ENCODE measurements around the gene STYX. TPM values are rescaled to one million over a fixed set of nuclear protein-coding genes. Genes with fewer than 3 reads are reported as not detected.
"Not testable (repeated sequence)": the region's sequence is repeated elsewhere in the genome, so short reads cannot be mapped to it uniquely, and the experiment has no call there.

STYX gene
- total RNA-seq, 1 experiment from 2014 or later: 14.1 TPM

DNA sequence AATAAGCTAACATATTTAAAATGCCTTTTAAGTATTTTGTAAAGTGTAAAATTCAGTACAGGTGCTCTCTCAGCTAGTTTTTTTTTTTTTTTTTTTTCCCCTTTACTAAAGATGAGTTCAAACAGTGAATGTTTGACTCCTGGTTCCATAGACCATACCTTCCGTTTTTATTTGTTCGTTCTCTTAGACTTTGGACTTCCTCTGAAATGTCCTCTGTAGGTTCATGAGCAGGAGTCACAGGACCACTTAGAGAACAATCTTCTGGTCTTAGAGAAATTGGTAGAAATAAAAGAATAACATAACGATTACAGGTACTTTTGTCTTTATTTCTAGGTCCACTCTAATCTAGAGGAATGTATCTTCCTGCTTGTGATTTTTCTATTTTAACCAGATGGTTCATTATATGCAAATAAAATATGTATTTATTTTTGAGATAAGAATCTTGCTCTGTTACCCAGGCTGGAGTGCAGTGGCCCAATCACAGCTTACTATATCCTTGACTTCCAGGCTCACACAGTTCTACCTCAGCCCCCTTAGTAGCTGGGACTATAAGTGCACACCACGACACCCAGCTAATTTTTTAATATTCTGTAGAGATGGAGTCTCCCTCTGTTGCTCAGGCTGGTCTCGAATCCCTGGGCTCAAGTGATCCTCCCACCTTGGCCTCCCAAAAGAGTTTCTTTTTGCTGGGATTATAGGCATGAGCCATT, 25.8 kb downstream of the STYX start:
- ChIA-PET CTCF (no interaction called here), POLR2A (ENCODE audit: unreplicated experiment) (interaction anchor here (0.6 kb wide), 1 partner anchor 143 kb away, joined by 3 read pairs; no protein-coding TSS in a partner anchor)
- DNase-seq (no peak), ATAC-seq (no peak)
- Histone ChIP-seq H3K9me2 (replicated peaks; ENCODE audit: low read length) (no peaks in the 10 kb centered on the region), H3K4me2 (ENCODE audit: low read length) (no peak overlapping the region), H3F3A (ENCODE audit: low read length, unreplicated experiment) (no peaks in the 10 kb centered on the region), H3K4me1 (ENCODE audit: insufficient read depth, low read length) (no peaks in the 10 kb centered on the region), H3K4me3 (ENCODE audit: low read length) (no peak overlapping the region), H4K20me1 (ENCODE audit: low read length) (no peaks in the 10 kb centered on the region), H3K27me3 (ENCODE audit: low read length) (no peaks in the 10 kb centered on the region), H3K36me3 (ENCODE audit: low read depth, low read length) (peaks cover 6% of the 10 kb centered on the region), H2AFZ (ENCODE audit: low read length) (no peak overlapping the region), H3K79me2 (ENCODE audit: low read length) (no peaks in the 10 kb centered on the region), H3K27ac (ENCODE audit: low read length) (no peak overlapping the region), H3K9ac (ENCODE audit: low read length) (no peak overlapping the region), H3K9me3 (ENCODE audit: low read length) (no peaks in the 10 kb centered on the region)
- TF ChIP-seq, protein P1, sequence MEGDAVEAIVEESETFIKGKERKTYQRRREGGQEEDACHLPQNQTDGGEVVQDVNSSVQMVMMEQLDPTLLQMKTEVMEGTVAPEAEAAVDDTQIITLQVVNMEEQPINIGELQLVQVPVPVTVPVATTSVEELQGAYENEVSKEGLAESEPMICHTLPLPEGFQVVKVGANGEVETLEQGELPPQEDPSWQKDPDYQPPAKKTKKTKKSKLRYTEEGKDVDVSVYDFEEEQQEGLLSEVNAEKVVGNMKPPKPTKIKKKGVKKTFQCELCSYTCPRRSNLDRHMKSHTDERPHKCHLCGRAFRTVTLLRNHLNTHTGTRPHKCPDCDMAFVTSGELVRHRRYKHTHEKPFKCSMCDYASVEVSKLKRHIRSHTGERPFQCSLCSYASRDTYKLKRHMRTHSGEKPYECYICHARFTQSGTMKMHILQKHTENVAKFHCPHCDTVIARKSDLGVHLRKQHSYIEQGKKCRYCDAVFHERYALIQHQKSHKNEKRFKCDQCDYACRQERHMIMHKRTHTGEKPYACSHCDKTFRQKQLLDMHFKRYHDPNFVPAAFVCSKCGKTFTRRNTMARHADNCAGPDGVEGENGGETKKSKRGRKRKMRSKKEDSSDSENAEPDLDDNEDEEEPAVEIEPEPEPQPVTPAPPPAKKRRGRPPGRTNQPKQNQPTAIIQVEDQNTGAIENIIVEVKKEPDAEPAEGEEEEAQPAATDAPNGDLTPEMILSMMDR (conservative IDR thresholded peaks at IDR 0.05; ENCODE audit: low read depth, low read length): no peak
- no peak for TF ChIP-seq EZH2phosphoT487 (IDR thresholded peaks at IDR 0.05; ENCODE audit: borderline replicate concordance, low read length)
- no TSS peak for BruUV-seq (replicated peaks)
- intact Hi-C loops (cut with micrococcal nuclease): no loop called here

DNA sequence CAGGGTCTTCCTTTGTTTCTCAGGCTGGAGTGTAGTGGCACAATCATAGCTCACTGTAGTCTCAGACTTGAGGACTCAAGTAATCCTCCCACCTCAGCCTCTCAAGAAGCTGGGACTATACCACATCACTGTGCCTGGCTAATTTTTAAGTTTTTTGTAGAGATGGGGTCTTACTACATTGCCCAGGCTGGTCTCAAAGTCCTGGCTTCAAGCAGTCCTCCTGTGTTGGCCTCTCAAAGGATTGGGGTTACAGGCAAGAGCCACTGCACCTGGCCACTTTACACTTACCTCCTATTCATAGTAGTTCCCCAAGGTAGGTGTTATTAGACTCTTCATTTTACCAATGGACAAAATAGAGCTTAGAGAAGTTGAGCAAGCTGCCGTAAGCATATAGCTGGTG, 29.2 kb downstream of the STYX start:
- no peak overlapping the region for H3K4me3 ChIP-seq (ENCODE audit: low read length)
- H3K27ac ChIP-seq (ENCODE audit: low read length): no peak overlapping the region
- intact Hi-C loops (cut with micrococcal nuclease): no loop called here
- H3K9ac ChIP-seq (ENCODE audit: low read length): no peak overlapping the region
- H3K4me1 ChIP-seq (ENCODE audit: insufficient read depth, low read length): no peaks in the 10 kb centered on the region
- ChIA-PET CTCF (interaction anchor here (0.6 kb wide), 1 partner anchor 190 kb away, joined by 3 read pairs; no protein-coding TSS in a partner anchor), POLR2A (ENCODE audit: unreplicated experiment) (no interaction called here)
- no peaks in the 10 kb centered on the region for H4K20me1 ChIP-seq (ENCODE audit: low read length)
- no TSS peak for BruUV-seq (replicated peaks)
- TF ChIP-seq, protein P1 (conservative IDR thresholded peaks at IDR 0.05; ENCODE audit: low read depth, low read length): no peak
- no peak for TF ChIP-seq EZH2phosphoT487 (IDR thresholded peaks at IDR 0.05; ENCODE audit: borderline replicate concordance, low read length)
- TF ChIP-seq EZH2 (IDR thresholded peaks at IDR 0.05; ENCODE audit: low read length, unreplicated experiment): no peak
- H3K36me3 ChIP-seq (ENCODE audit: low read depth, low read length): no peaks in the 10 kb centered on the region; the same call in 1 of the 2 replicates
- no peaks in the 10 kb centered on the region for H3K9me3 ChIP-seq (ENCODE audit: low read length)
- H3K27me3 ChIP-seq (ENCODE audit: low read length): no peaks in the 10 kb centered on the region
- no peak overlapping the region for H3K4me2 ChIP-seq (ENCODE audit: low read length)
- H3K79me2 ChIP-seq (ENCODE audit: low read length): no peaks in the 10 kb centered on the region
- H3F3A ChIP-seq (ENCODE audit: low read length, unreplicated experiment): no peaks in the 10 kb centered on the region
- ATAC-seq: no peak
- no peak overlapping the region for H2AFZ ChIP-seq (ENCODE audit: low read length)
- H3K9me2 ChIP-seq (replicated peaks; ENCODE audit: low read length): no peaks in the 10 kb centered on the region
- DNase-seq: no peak

DNA sequence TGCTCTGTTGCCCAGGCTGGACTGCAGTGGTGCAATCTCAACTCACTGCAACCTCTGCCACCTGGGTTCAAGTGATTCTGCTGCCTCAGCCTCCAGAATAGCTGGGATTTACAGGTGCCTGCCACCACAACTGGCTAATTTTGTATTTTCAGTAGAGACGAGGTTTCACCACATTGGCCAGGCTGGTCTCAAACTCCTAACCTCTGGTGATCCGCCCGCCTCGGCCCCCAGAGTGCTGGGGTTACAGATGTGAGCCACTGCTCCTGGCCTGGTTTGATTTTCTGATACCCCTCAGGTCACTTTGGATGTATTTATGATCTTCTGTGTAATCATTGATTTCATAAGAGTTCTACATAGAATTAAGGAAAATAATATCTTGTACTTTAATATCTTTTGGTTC, 33.0 kb downstream of the STYX start:
- H4K20me1 ChIP-seq (ENCODE audit: low read length); CTCF ChIA-PET; H3K27me3 ChIP-seq (ENCODE audit: low read length); H3K36me3 ChIP-seq (ENCODE audit: low read depth, low read length); ATAC-seq; H2AFZ ChIP-seq (ENCODE audit: low read length); H3K9me2 ChIP-seq (replicated peaks; ENCODE audit: low read length); H3K4me2 ChIP-seq (ENCODE audit: low read length); H3K27ac ChIP-seq (ENCODE audit: low read length); BruUV-seq (replicated peaks); H3K9me3 ChIP-seq (ENCODE audit: low read length); DNase-seq; H3F3A ChIP-seq (ENCODE audit: low read length, unreplicated experiment); H3K4me3 ChIP-seq (ENCODE audit: low read length); H3K9ac ChIP-seq (ENCODE audit: low read length); POLR2A ChIA-PET (ENCODE audit: unreplicated experiment); H3K79me2 ChIP-seq (ENCODE audit: low read length): not testable (repeated sequence)
- intact Hi-C loops (cut with micrococcal nuclease): loop anchor here (2.0 kb wide), 1 partner anchor 14 kb away; no protein-coding TSS in a partner anchor
- peaks cover 15% of the 10 kb centered on the region for H3K4me1 ChIP-seq (ENCODE audit: insufficient read depth, low read length)
